Spleen (tissue), 7 donors: ENCODE measurements around the gene LRRC38.

Experiments used
- CTCF ChIP-seq, 11 experiments: fragments of 200-600 bp in 7 of 11; fragments of 450-650 bp in 4 of 11; sonication (generic) in 4 of 11; IDR thresholded peaks in 8 of 11; conservative IDR thresholded peaks in 3 of 11; 1 replicate in 7 of 11; 2 replicates in 4 of 11; pipeline versions ENCODE4 v1.4.0 to v1.8.0; 2016 to 2021; ENCODE audit warnings: antibody characterized with exemption in 11 of 11, inconsistent platforms in 4 of 11, mild to moderate bottlenecking in 1 of 11
- POLR2A ChIP-seq, 3 donors: fragments of 450-650 bp; IDR thresholded peaks; one replicate each; pipeline ENCODE4 v1.5.1; 2017; ENCODE audit warnings: antibody characterized with exemption in 3 of 3, mild to moderate bottlenecking in 1 of 3
- POLR2AphosphoS5 ChIP-seq, 3 donors: sonication (generic); formaldehyde crosslinking; IDR thresholded peaks; one replicate each; pipeline ENCODE4 v1.5.1; 2017; ENCODE audit warnings: antibody characterized with exemption in 3 of 3
- donor health status: DM: no; HTN: no; CAD: no; lungs with moderate emphysema.
- donor health status: DM: no; HTN: no; CAD: no.
- donor health status: DM: no; HTN: no; CAD: no.

DNA sequence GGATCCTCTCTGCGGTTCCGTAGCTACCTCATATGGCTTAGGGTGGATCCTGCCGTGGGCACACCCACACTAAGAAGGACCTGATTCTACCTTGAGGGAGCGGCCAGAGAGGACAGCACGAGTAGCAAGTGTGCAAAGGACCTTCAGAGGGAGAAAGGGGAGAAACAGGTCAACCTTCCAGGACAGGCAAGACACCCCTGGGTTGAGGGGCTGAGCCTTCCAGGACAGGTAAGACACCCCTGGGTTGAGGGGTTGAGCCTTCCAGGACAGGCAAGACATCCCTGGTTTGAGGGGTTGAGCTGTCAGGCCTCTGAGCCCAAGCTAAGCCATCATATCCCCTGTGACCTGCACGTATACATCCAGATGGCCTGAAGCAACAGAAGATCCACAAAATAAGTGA lies 46.7 kb upstream of the LRRC38 start:
- no peak for TF ChIP-seq CTCF (IDR thresholded peaks at IDR 0.05 in 8 of 11, conservative IDR thresholded peaks at IDR 0.05 in 3 of 11)
- no peak for TF ChIP-seq POLR2AphosphoS5 (IDR thresholded peaks at IDR 0.05)
- no peak for TF ChIP-seq POLR2A (IDR thresholded peaks at IDR 0.05)
